Activated T-helper 1 cell treated with anti-CD3 and anti-CD28 coated beads, Interleukin-2, amount 50 U/mL, for 16 hours (primary cell): Measurements from ENCODE around the gene MLIP.

Experiments
- DNase-seq, 2 donors: peaks; one replicate each; pipeline ENCODE4 v3.0.0-alpha.2; 2020; ENCODE audit warnings: low read depth in 1 of 2, low spot score in 1 of 2

Gene MLIP

GRCh38 chr6:54095723-54096122 lies 15.5 kb upstream of the MLIP start:
- DNase-seq: no peak

GRCh38 chr6:54096811-54097210 lies 14.4 kb upstream of the MLIP start:
- DNase-seq: no peak

GRCh38 chr6:54097753-54098152 lies 13.5 kb upstream of the MLIP start:
- no peak for DNase-seq

GRCh38 chr6:54098450-54099044 lies 12.7 kb upstream of the MLIP start:
- no peak for DNase-seq

GRCh38 chr6:54099225-54099624 lies 12.0 kb upstream of the MLIP start:
- no peak for DNase-seq

GRCh38 chr6:54100411-54101006 lies 10.7 kb upstream of the MLIP start:
- DNase-seq: no peak

GRCh38 chr6:54102238-54102637 lies 9.0 kb upstream of the MLIP start:
- DNase-seq: no peak

- DNase-seq: no peak
Measured at GRCh38 chr6:54103497-54103896, 7.7 kb upstream of the MLIP start.

GRCh38 chr6:54106727-54107126 lies 4.5 kb upstream of the MLIP start:
- no peak for DNase-seq

- no peak for DNase-seq
Measured at GRCh38 chr6:54107470-54108090, 3.7 kb upstream of the MLIP start.

- no peak for DNase-seq
Measured at GRCh38 chr6:54108271-54108670, 3.0 kb upstream of the MLIP start.

- DNase-seq: no peak
Measured at GRCh38 chr6:54109586-54109985, 1.7 kb upstream of the MLIP start.

- no peak for DNase-seq
Measured at GRCh38 chr6:54112151-54112650, 958 bp downstream of the MLIP start.

GRCh38 chr6:54114991-54115390 lies 3.7 kb downstream of the MLIP start:
- no peak for DNase-seq

- DNase-seq: no peak
Measured at GRCh38 chr6:54115966-54116365, 4.7 kb downstream of the MLIP start.

GRCh38 chr6:54118117-54118516 lies 6.9 kb downstream of the MLIP start:
- DNase-seq: no peak

- no peak for DNase-seq
Measured at GRCh38 chr6:54125493-54125892, 14.2 kb downstream of the MLIP start.

GRCh38 chr6:54130179-54130578 lies 18.9 kb downstream of the MLIP start:
- no peak for DNase-seq

GRCh38 chr6:54132587-54132986 lies 21.3 kb downstream of the MLIP start:
- DNase-seq: no peak

GRCh38 chr6:54133186-54133585 lies 21.9 kb downstream of the MLIP start:
- no peak for DNase-seq

GRCh38 chr6:54134935-54135334 lies 23.7 kb downstream of the MLIP start:
- no peak for DNase-seq

- DNase-seq: no peak
Measured at GRCh38 chr6:54135665-54136369, 24.6 kb downstream of the MLIP start.
